Measurements from ENCODE around the gene SARS2. TPM values are rescaled to one million over a fixed set of nuclear protein-coding genes. Genes with fewer than 3 reads are reported as not detected.
"Not testable (repeated sequence)": the region's sequence is repeated elsewhere in the genome, so short reads cannot be mapped to it uniquely, and the experiment has no call there.

Gene SARS2
- total RNA-seq, 2 donors from 2014 or later: 27.5 to 49.3 TPM

DNA sequence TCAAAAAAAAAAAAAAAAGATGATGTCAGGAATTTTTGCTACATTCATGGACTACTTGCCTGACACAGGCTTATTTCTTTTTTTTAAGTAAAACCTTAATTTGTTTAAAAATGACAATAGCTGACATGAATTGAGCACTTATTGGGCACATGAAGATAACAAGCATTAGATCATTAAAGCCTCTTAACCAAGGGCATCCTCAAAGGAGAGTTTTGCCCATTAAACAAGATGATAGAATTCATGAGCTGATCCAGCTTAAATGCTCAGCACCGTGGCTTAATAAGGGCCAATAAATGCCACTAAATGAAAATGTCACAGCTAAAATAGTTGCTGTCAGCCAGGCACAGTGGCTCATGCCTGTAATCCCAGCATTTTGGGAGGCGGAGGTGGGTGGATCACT lies 25.7 kb upstream of the SARS2 start:
- peaks cover 7% of the 10 kb centered on the region for H3K4me1 Mint-ChIP-seq
- no peaks in the 10 kb centered on the region for H3K36me3 Mint-ChIP-seq (ENCODE audit: low read depth)
- peaks cover 14% of the 10 kb centered on the region for H3K27me3 Mint-ChIP-seq
- ATAC-seq (replicated peaks): no peak
- H3K27ac Mint-ChIP-seq: no peak overlapping the region
- no peak overlapping the region for H3K4me3 Mint-ChIP-seq
- no peaks in the 10 kb centered on the region for H3K9me3 Mint-ChIP-seq

DNA sequence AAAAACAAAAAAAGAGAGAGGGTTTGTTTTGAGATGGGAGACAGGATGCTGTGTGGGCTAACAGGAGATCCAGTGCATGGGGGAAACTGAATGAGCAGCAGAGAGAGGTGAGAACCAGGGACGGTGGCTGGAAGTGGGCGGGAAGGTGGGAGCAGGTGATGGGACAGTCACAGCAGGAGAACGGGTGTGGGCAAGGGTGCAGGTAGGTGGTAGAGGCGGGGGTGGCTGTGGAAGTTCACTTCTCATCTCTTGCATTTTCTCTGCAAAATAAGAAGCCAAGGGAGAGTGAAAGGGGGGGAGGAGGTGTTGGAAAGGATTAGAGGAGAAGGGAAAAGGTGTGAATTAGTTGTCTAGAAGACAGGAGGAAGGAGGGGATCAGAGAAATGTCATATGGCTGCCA lies 23.1 kb upstream of the SARS2 start:
- H3K27me3 Mint-ChIP-seq: peaks cover 14% of the 10 kb centered on the region
- no peaks in the 10 kb centered on the region for H3K36me3 Mint-ChIP-seq (ENCODE audit: low read depth)
- H3K4me3 Mint-ChIP-seq: no peak overlapping the region
- peaks cover 7% of the 10 kb centered on the region for H3K4me1 Mint-ChIP-seq
- no peak overlapping the region for H3K27ac Mint-ChIP-seq
- no peaks in the 10 kb centered on the region for H3K9me3 Mint-ChIP-seq
- no peak for ATAC-seq (replicated peaks)

DNA sequence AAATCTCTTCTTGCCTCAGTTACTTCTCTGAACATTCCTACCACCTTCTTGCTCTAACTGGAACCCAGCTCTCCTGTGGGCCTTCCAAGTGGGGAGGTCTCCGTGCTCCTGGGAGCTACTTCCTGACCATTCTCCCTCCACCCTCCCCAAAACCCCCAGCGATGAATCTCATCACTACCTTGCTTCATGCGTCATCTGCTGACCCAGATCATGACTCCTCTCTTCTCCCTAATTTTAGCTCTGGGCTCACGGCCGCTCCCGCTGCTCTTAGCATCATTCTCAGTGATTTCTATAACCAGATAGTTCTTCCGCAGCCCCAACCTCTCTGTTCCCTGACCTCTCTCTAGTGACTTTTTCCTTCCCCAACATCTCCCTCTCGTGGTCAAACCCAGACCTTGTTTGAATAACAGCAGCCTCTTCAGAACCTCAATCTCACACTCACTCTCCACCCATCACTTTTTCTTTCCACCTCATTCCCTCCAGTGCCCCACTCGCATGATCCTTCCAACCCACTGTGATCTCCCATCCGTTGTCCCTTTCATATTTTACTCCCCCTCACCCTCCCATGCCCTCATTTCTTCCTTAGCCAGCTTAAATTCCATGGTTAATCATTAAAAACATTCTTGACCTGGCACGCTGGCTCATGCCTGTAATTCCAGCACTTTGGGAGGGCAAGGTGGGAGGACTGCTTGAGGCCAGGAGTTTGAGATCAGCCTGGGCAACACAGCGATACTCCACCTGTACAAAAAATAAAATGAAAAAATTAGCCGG lies 22.0 kb upstream of the SARS2 start:
- H3K4me3 Mint-ChIP-seq: no peak overlapping the region
- H3K27me3 Mint-ChIP-seq: peaks cover 14% of the 10 kb centered on the region
- no peaks in the 10 kb centered on the region for H3K36me3 Mint-ChIP-seq (ENCODE audit: low read depth)
- ATAC-seq (replicated peaks): peak; percentile 25
- no peaks in the 10 kb centered on the region for H3K9me3 Mint-ChIP-seq
- H3K4me1 Mint-ChIP-seq: peaks cover 7% of the 10 kb centered on the region
- no peak overlapping the region for H3K27ac Mint-ChIP-seq

DNA sequence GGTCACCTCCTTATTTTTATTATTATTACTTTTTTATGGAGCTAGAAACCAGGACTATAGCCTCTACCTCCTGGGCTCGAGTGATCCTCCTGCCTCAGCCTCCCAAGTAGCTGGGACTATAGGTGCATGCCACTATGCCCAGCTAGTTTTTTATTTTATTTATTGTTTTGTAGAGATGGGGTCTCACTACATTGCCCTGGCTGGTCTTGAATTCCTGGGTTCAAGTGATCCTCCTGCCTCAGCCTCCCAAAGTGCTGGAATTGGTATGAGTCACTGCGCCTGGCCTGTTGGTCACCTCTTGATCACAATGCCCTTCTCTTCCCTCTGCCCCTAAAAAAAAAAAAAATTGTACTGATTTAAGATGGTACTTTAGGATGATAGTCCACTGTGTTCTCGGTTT lies 20.6 kb upstream of the SARS2 start:
- Mint-ChIP-seq H3K4me1 (peaks cover 7% of the 10 kb centered on the region), H3K4me3 (no peak overlapping the region), H3K36me3 (ENCODE audit: low read depth) (no peaks in the 10 kb centered on the region), H3K27me3 (peaks cover 14% of the 10 kb centered on the region), H3K9me3 (no peaks in the 10 kb centered on the region), H3K27ac (no peak overlapping the region)
- ATAC-seq (replicated peaks): no peak

DNA sequence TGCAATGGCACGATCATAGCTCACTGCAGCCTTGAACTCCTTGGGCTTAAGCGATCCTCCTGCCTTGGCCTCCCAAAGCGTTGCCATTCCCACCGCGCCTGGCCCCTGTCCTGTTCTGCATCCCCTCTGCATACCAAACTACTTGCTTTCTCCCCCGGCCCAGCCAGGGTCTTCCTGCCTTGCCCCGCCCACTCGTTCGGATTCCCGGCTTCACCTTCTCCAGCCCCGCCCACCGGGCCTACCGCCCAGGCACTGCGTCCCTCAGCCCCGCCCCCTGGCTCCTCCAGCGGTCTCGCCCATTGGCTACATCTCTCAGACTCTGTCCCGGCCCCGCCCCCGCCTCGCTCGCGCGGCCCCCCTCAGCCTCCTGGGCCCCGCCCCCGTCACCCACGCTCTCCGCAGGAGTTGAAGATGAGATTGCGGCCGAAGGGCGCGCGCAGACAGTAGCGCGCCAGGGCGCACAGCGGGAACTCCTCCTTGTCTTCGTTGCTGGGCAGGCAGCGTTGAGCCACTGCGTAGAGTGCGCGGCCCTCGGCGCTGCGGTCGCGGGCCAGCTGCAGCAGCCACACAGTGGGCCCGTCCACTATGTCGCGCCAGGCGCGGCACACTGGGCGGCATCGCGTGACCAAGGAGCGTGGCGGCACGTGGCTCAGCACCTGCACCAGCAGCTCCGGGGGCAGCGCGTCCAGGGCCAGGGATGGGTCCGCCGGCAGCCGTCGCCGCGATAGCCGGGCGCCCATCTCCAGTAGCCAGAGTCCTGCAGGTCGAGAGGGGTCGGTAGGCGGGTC lies 19.2 kb upstream of the SARS2 start:
- peak; percentile 96 for ATAC-seq (replicated peaks)
- Mint-ChIP-seq H3K4me3 (peak overlapping the region; percentile 57), H3K27me3 (peaks cover 14% of the 10 kb centered on the region), H3K27ac (no peak overlapping the region), H3K4me1 (peaks cover 7% of the 10 kb centered on the region), H3K36me3 (ENCODE audit: low read depth) (no peaks in the 10 kb centered on the region), H3K9me3 (no peaks in the 10 kb centered on the region)

DNA sequence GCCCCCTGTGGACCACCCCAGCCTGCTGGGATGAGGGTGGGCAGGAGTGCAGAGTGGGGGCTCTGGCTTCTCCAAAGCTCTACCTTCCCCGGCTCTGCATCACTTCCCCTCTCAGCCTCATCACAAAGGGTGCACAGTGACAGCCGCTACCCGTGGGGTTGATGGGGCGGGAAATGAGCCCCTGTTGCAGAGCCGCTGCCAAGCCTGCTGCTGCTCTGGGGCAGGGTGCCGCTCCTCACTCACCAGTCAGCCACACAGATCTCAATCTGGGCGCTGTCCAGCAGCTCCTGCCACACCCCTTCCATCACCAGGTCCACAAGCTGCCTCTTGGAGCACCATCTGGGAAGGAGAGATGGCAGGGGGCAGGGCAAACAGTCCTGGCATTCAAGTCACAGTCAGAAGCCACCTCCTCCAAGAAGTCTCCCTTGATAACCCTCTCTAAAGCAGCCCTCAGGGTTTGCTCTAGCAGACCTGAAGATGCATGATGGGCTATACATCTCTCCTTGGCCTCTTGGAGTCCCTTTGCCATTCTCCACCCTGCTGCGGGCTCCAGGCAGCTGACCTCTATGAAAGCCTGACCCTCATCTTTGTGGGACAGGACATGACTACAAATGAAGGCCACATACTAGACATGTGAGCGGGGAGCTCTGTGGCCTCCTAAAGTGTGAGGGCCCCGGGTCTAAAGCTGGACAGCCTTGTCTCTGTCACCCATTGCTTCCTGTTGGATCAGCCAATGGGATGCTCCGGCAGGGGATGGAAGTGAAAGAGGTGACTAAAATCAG lies 15.9 kb upstream of the SARS2 start:
- peaks cover 4% of the 10 kb centered on the region for H3K4me1 Mint-ChIP-seq
- no peak overlapping the region for H3K4me3 Mint-ChIP-seq
- H3K27me3 Mint-ChIP-seq: no peaks in the 10 kb centered on the region
- ATAC-seq (replicated peaks): no peak
- H3K27ac Mint-ChIP-seq: no peak overlapping the region
- no peaks in the 10 kb centered on the region for H3K36me3 Mint-ChIP-seq (ENCODE audit: low read depth)
- no peaks in the 10 kb centered on the region for H3K9me3 Mint-ChIP-seq

DNA sequence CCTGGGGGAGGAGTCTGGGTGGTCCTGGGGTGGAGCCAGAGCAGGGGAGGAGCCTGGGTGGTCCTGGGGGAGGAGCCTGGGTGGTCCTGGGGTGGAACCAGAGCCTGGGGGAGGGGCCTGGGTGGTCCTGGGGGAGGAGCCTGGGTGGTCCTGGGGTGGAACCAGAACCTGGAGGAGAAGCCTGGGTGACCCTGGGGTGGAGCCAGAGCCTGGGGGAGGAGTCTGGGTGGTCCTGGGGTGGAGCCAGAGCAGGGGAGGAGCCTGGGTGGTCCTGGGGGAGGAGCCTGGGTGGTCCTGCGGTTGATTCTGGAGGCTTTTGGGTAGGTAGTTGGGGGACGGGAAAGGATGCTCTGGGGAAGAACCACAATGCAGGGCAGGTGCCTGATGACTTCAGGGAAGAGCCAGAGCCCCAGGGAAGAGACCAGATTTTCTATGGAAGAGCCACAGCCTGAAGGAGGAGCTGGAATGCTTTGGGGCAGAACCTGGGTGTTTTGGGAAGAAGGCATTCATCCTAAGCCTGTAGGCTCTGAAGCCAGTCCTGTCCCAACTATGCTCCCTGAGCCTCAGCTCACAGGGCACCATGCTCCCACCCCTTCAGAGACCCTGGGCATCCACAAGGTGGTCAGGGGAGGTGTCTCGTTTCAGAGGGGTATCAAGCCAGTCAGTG lies 15.1 kb upstream of the SARS2 start:
- no peaks in the 10 kb centered on the region for H3K9me3 Mint-ChIP-seq
- no peaks in the 10 kb centered on the region for H3K36me3 Mint-ChIP-seq (ENCODE audit: low read depth)
- peaks cover 8% of the 10 kb centered on the region for H3K4me1 Mint-ChIP-seq
- no peak overlapping the region for H3K4me3 Mint-ChIP-seq
- no peak for ATAC-seq (replicated peaks)
- H3K27me3 Mint-ChIP-seq: no peaks in the 10 kb centered on the region
- no peak overlapping the region for H3K27ac Mint-ChIP-seq

DNA sequence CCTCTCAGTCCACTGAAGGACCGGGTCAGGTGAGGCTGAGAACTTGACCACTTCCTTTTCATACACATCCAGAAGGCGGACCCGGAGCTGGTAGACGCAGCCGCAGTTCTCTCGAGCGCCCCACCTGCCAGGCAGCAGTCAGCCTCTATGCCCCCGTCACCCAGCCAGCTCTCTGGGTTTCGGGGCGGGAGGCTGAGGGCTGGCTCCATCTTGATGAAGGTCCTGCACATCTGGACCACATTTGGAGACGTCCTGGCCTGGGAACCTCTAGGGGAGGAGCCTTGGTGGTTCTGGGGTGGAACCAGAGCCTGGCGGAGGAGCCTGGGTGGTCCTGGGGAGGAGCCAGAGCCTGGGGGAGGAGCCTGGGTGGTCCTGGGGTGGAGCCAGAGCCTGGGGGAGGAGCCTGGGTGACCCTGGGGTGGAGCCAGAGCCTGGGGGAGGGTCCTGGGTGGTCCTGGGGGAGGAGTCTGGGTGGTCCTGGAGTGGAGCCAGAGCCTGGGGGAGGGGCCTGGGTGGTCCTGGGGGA lies 14.5 kb upstream of the SARS2 start:
- H3K36me3 Mint-ChIP-seq (ENCODE audit: low read depth): no peaks in the 10 kb centered on the region
- no peaks in the 10 kb centered on the region for H3K27me3 Mint-ChIP-seq
- H3K4me3 Mint-ChIP-seq: no peak overlapping the region
- H3K4me1 Mint-ChIP-seq: peaks cover 8% of the 10 kb centered on the region
- H3K9me3 Mint-ChIP-seq: no peaks in the 10 kb centered on the region
- no peak overlapping the region for H3K27ac Mint-ChIP-seq
- no peak for ATAC-seq (replicated peaks)

DNA sequence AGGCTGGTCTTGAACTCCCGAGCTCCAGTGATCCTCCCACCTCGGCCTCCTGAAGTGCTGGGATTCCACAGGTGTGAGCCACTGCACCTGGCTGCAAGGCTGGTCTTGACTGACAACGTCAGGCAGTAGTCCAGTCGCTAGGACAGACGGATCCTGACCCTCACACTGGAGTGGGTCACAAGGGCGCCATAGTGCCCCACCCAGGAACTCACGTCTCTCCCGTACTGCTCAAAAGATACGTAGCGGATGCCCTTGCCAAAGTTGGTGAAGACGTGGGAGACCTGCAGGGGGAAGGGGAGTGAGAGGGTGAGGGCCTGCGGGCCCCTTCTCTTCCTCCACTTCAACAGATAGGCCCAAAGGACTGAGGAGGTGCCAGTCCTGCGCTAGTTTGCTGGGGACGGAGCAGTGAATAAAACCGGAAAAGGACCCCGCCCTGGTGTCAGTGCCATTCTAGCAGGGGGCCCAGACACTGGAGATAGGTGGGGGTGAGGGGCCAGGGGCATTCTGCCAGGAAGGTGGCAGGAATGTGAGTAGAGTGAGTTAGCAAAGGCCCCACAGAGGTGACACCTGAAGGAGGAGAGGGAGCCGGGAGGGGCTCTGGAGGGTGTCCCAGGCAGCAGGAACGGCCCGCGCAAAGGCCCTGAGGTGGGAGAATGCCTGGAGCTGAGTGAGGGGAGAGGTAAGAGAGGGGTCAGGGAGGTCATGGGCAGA lies 12.1 kb upstream of the SARS2 start:
- H3K4me1 Mint-ChIP-seq: peaks cover 8% of the 10 kb centered on the region
- H3K4me3 Mint-ChIP-seq: no peak overlapping the region
- no peaks in the 10 kb centered on the region for H3K36me3 Mint-ChIP-seq (ENCODE audit: low read depth)
- no peak overlapping the region for H3K27ac Mint-ChIP-seq
- H3K27me3 Mint-ChIP-seq: no peaks in the 10 kb centered on the region
- ATAC-seq (replicated peaks): no peak
- H3K9me3 Mint-ChIP-seq: no peaks in the 10 kb centered on the region

DNA sequence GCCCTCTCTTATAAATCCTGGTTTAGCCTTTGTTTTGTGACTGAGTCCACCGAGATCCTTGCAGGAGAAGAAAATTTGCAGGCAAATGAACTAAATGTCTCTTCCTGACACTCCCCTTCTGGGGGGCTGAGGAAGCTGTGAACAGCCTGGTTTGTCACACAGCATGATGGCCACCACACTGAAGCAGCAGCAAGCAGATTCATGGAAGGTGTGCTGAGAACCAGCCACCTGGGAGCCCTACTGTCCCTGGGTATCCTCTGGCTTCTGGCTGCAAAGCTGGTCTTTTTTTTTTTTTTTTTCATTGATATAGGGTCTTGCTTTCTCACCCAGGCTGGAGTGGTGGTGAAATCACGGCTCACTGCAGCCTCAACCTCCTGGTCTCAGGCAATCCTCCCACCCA lies 11.4 kb upstream of the SARS2 start:
- no peak overlapping the region for H3K27ac Mint-ChIP-seq
- H3K27me3 Mint-ChIP-seq: no peaks in the 10 kb centered on the region
- peaks cover 8% of the 10 kb centered on the region for H3K4me1 Mint-ChIP-seq
- no peaks in the 10 kb centered on the region for H3K36me3 Mint-ChIP-seq (ENCODE audit: low read depth)
- H3K4me3 Mint-ChIP-seq: no peak overlapping the region
- H3K9me3 Mint-ChIP-seq: no peaks in the 10 kb centered on the region
- ATAC-seq (replicated peaks): no peak

DNA sequence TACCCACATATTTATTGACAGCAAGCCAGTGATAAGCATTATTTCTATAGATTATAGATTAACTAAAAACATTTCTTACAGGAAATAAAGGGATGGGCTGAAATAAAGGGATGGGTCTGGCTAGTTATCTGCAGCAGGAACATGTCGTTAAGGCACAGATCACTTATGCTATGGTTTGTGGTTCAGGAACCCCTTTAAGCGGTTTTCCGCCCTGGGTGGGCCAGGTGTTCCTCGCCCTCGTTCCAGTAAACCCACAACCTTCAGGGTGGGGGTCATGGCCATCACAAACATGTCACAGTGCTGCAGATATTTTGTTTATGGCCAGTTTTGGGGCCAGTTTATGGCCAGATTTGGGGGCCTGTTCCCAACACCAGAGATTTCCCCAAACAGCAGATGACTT lies 10.9 kb upstream of the SARS2 start:
- H3K36me3 Mint-ChIP-seq (ENCODE audit: low read depth); H3K4me3 Mint-ChIP-seq; H3K27ac Mint-ChIP-seq; H3K27me3 Mint-ChIP-seq; ATAC-seq (replicated peaks); H3K4me1 Mint-ChIP-seq; H3K9me3 Mint-ChIP-seq: not testable (repeated sequence)

DNA sequence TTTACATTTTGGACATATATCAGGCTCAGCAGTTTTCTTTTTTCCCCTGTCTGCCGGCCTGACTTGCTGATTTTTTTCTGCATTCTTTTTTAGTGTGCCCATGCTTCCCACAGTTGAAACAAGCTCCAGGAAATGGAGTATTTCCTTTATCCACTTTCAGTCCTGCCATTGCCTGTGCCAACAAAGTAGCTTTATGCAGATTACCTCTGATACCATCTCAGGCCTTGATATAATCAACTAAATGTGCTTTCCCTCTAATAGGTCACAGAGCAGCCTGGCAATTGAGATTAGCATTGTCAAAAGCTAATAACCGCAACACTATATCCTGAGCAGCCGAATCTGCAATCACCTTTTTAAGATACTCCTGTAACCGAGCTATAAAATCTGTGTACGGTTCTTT lies 9.4 kb upstream of the SARS2 start:
- Mint-ChIP-seq H3K4me3 (no peak overlapping the region), H3K27ac (no peak overlapping the region), H3K4me1 (peaks cover 8% of the 10 kb centered on the region), H3K9me3 (no peaks in the 10 kb centered on the region), H3K27me3 (no peaks in the 10 kb centered on the region), H3K36me3 (ENCODE audit: low read depth) (peaks cover 2% of the 10 kb centered on the region)
- ATAC-seq (replicated peaks): no peak

DNA sequence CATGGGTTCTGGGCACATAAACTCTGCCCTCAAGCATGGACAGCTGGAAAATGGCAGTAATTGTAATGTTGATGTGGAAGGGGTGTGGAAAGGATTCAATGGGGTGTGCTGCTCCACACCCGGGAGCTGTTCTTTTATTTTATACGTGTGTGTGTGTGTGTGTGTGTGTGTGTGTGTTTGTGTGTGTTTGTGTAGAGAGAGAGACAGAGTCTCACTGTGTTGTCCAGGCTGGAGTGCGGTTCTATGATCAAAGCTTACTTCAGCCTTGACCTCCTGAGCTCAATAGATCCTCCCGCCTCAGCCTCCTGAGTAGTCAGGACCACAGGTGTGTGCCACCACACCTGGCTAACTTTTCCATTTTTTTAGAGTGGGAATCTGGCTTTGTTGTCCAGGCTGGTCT lies 3.0 kb upstream of the SARS2 start:
- no peak overlapping the region for H3K27ac Mint-ChIP-seq
- H3K27me3 Mint-ChIP-seq: no peaks in the 10 kb centered on the region
- H3K4me1 Mint-ChIP-seq: peaks cover 8% of the 10 kb centered on the region
- H3K36me3 Mint-ChIP-seq (ENCODE audit: low read depth): peaks cover 50% of the 10 kb centered on the region
- no peaks in the 10 kb centered on the region for H3K9me3 Mint-ChIP-seq
- ATAC-seq (replicated peaks): no peak
- no peak overlapping the region for H3K4me3 Mint-ChIP-seq

Measured in activated T-helper 17 cell treated with anti-CD3 and anti-CD28 coated beads, Interleukin-2, amount 50 U/mL, for 72 hours (primary cell).